Measurements from ENCODE around the gene RGS7BP. TPM values are rescaled to one million over a fixed set of nuclear protein-coding genes. Genes with fewer than 3 reads are reported as not detected.

RGS7BP gene
- total and polyA plus RNA-seq, 2 of the 13 experiments (the other 11 are each of a cell fraction or from before 2014, with no cell fraction given) = not detected

GRCh38 chr5:64516216-64516615 lies 10.4 kb downstream of the RGS7BP start:
- Histone ChIP-seq H3K4me1 (ENCODE audit: insufficient read depth, low read length) (no peaks in the 10 kb centered on the region), H3K27me3 (ENCODE audit: control insufficient read depth in 1 of 2, insufficient read depth in 2 of 2, low read length in 2 of 2) (peaks cover 0 to 2% of the 10 kb centered on the region in 2 experiments; a peak in 1 of 5 replicates), H2AFZ (ENCODE audit: low read length) (no peak overlapping the region), H3K27ac (ENCODE audit: extremely low read length, insufficient read depth, low read length) (no peak overlapping the region), H3K79me2 (ENCODE audit: insufficient read depth, low read length) (no peaks in the 10 kb centered on the region), H3K4me2 (ENCODE audit: low read depth, low read length) (no peak overlapping the region), H3K9ac (ENCODE audit: insufficient read depth, low read depth, low read length) (no peak overlapping the region), H3K9me3 (ENCODE audit: low read length) (no peaks in the 10 kb centered on the region), H3K36me3 (replicated peaks in 1 of 2; ENCODE audit: control insufficient read depth in 1 of 2, insufficient read depth in 2 of 2, low read length in 2 of 2) (no peaks in the 10 kb centered on the region), H3K4me3 (replicated peaks in 1 of 3; ENCODE audit: insufficient read depth in 1 of 3, low read depth in 2 of 3, low read length in 3 of 3) (no peak overlapping the region), H4K20me1 (ENCODE audit: insufficient read depth, low read length) (no peaks in the 10 kb centered on the region)
- ChIA-PET CTCF (ENCODE audit: low intra/inter-chr PET ratio, low total read pairs) (no interaction called here), POLR2A (no interaction called here)
- FAIRE-seq (no peak), ATAC-seq (no peak), DNase-seq (ENCODE audit: low spot score) (no peak)
- 1% methylated on average over 4 of the region's 4 CpGs for WGBS (ENCODE audit: low lambda C conversion rate)
- intact Hi-C loops (cut with micrococcal nuclease; ENCODE audit: unreplicated experiment) (no loop called here), in situ Hi-C loops (cut with HindIII; ENCODE audit: extremely low pct_ligation_motif_present, low pct_unique_long_range_greater_than_20kb) (no loop called here)
- TF ChIP-seq HNRNPH1 (optimal IDR thresholded peaks at IDR 0.05; ENCODE audit: low read depth, low read length) = no peak
- TF ChIP-seq SMAD1 (CRISPR knock-in tag; IDR thresholded peaks at IDR 0.05; ENCODE audit: borderline replicate concordance, low read depth) = no peak
- TF ChIP-seq RAD21 (CRISPR knock-in tag; IDR thresholded peaks at IDR 0.05) = no peak
- no peak for TF ChIP-seq ELF3 (CRISPR knock-in tag; IDR thresholded peaks at IDR 0.05)
- TF ChIP-seq THAP8 (CRISPR knock-in tag; IDR thresholded peaks at IDR 0.05; ENCODE audit: borderline replicate concordance) = no peak
- no peak for TF ChIP-seq RFXAP (CRISPR knock-in tag; IDR thresholded peaks at IDR 0.05; ENCODE audit: borderline replicate concordance)
- no peak for TF ChIP-seq PHF20 (CRISPR knock-in tag; IDR thresholded peaks at IDR 0.05)
- TF ChIP-seq MNT (IDR thresholded peaks at IDR 0.05) = no peak
- TF ChIP-seq TFDP2 (CRISPR knock-in tag; IDR thresholded peaks at IDR 0.05) = no peak
- TF ChIP-seq ZSCAN22 (CRISPR knock-in tag; IDR thresholded peaks at IDR 0.05) = no peak
- TF ChIP-seq KLF16 (CRISPR knock-in tag; IDR thresholded peaks at IDR 0.05) = no peak
- no peak for TF ChIP-seq ZNF3 (CRISPR knock-in tag; IDR thresholded peaks at IDR 0.05)
- no peak for TF ChIP-seq BCL6 (CRISPR knock-in tag; IDR thresholded peaks at IDR 0.05)
- no peak for TF ChIP-seq HNRNPK (IDR thresholded peaks at IDR 0.05; ENCODE audit: low read depth, low read length, poor library complexity, severe bottlenecking)
- TF ChIP-seq KDM2A (CRISPR knock-in tag; IDR thresholded peaks at IDR 0.05; ENCODE audit: borderline replicate concordance, low read depth) = no peak
- TF ChIP-seq TERF1 (CRISPR knock-in tag; IDR thresholded peaks at IDR 0.05) = no peak
- TF ChIP-seq, protein P1, sequence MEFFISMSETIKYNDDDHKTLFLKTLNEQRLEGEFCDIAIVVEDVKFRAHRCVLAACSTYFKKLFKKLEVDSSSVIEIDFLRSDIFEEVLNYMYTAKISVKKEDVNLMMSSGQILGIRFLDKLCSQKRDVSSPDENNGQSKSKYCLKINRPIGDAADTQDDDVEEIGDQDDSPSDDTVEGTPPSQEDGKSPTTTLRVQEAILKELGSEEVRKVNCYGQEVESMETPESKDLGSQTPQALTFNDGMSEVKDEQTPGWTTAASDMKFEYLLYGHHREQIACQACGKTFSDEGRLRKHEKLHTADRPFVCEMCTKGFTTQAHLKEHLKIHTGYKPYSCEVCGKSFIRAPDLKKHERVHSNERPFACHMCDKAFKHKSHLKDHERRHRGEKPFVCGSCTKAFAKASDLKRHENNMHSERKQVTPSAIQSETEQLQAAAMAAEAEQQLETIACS (CRISPR knock-in tag; IDR thresholded peaks at IDR 0.05) = no peak
- BruUV-seq (replicated peaks) = no TSS peak
